ENCODE measurements around the gene REEP1. TPM values are rescaled to one million over a fixed set of nuclear protein-coding genes. Genes with fewer than 3 reads are reported as not detected.

Gene REEP1
- total RNA-seq, 2 donors from 2014 or later = 4.0 to 5.4 TPM

- Histone ChIP-seq H3K27me3 (no peaks in the 10 kb centered on the region), H3K9me3 (no peaks in the 10 kb centered on the region), H3K4me3 (no peak overlapping the region), H3K4me1 (peaks cover 1% of the 10 kb centered on the region), H3K36me3 (replicated peaks in 1 of 2; ENCODE audit: insufficient read depth in 1 of 2, low read depth in 2 of 2) (no peaks in the 10 kb centered on the region), H3K27ac (no peak overlapping the region)
- DNase-seq = no peak
- TF ChIP-seq CTCF (IDR thresholded peaks at IDR 0.05) (no peak), POLR2A (IDR thresholded peaks at IDR 0.05) (no peak)
- no peak for ATAC-seq
- intact Hi-C loops (cut with DNase I) = no loop called here
- WGBS, 2 donors = 90 to 92% methylated on average over 7 of the region's 7 CpGs
Observed at GRCh38 chr2:86307431-86307830, 30.0 kb downstream of the REEP1 start.

- Histone ChIP-seq H3K27ac (no peak overlapping the region), H3K4me3 (no peak overlapping the region), H3K4me1 (peaks cover 8% of the 10 kb centered on the region), H3K36me3 (replicated peaks in 1 of 2; ENCODE audit: insufficient read depth in 1 of 2, low read depth in 2 of 2) (no peaks in the 10 kb centered on the region), H3K27me3 (no peaks in the 10 kb centered on the region), H3K9me3 (no peaks in the 10 kb centered on the region)
- WGBS, 2 donors = 87 to 94% methylated on average over 5 of the region's 5 CpGs
- no peak for DNase-seq
- TF ChIP-seq POLR2A (IDR thresholded peaks at IDR 0.05) (no peak), CTCF (IDR thresholded peaks at IDR 0.05) (no peak)
- intact Hi-C loops (cut with DNase I) = no loop called here
- ATAC-seq = no peak
Observed at GRCh38 chr2:86305915-86306254, 31.5 kb downstream of the REEP1 start.

- no peak for TF ChIP-seq POLR2A (IDR thresholded peaks at IDR 0.05)
- TF ChIP-seq CTCF (IDR thresholded peaks at IDR 0.05) = no peak
- H3K4me3 ChIP-seq = no peak overlapping the region
- H3K4me1 ChIP-seq = peaks cover 8% of the 10 kb centered on the region
- intact Hi-C loops (cut with DNase I) = no loop called here
- ATAC-seq (no peak), DNase-seq (no peak)
- H3K9me3 ChIP-seq = no peaks in the 10 kb centered on the region
- H3K27me3 ChIP-seq = no peaks in the 10 kb centered on the region
- H3K27ac ChIP-seq = no peak overlapping the region
- no peaks in the 10 kb centered on the region for H3K36me3 ChIP-seq (replicated peaks in 1 of 2; ENCODE audit: insufficient read depth in 1 of 2, low read depth in 2 of 2)
- 90 to 95% methylated on average over 5 of the region's 5 CpGs for WGBS, 2 donors
Observed at GRCh38 chr2:86305195-86305914, 32.1 kb downstream of the REEP1 start.

- Histone ChIP-seq H3K4me1 (peaks cover 8% of the 10 kb centered on the region), H3K9me3 (no peaks in the 10 kb centered on the region), H3K4me3 (no peak overlapping the region), H3K36me3 (replicated peaks in 1 of 2; ENCODE audit: insufficient read depth in 1 of 2, low read depth in 2 of 2) (no peaks in the 10 kb centered on the region), H3K27me3 (no peaks in the 10 kb centered on the region), H3K27ac (no peak overlapping the region)
- intact Hi-C loops (cut with DNase I) = no loop called here
- ATAC-seq (no peak), DNase-seq (no peak)
- TF ChIP-seq POLR2A (IDR thresholded peaks at IDR 0.05) (no peak), CTCF (IDR thresholded peaks at IDR 0.05) (no peak)
- 88 to 96% methylated on average over 3 of the region's 3 CpGs for WGBS, 2 donors
Observed at GRCh38 chr2:86304416-86304815, 33.0 kb downstream of the REEP1 start.

- H3K36me3 ChIP-seq (replicated peaks in 1 of 2; ENCODE audit: insufficient read depth in 1 of 2, low read depth in 2 of 2) = no peaks in the 10 kb centered on the region
- no peak overlapping the region for H3K27ac ChIP-seq
- no peak overlapping the region for H3K4me3 ChIP-seq
- no peaks in the 10 kb centered on the region for H3K9me3 ChIP-seq
- no peak for DNase-seq
- 94 to 95% methylated on average over 1 of the region's 1 CpG for WGBS, 2 donors
- no peak for ATAC-seq
- peaks cover 8% of the 10 kb centered on the region for H3K4me1 ChIP-seq
- H3K27me3 ChIP-seq = no peaks in the 10 kb centered on the region
- TF ChIP-seq POLR2A (IDR thresholded peaks at IDR 0.05) (no peak), CTCF (IDR thresholded peaks at IDR 0.05) (no peak)
- intact Hi-C loops (cut with DNase I) = no loop called here
Observed at GRCh38 chr2:86302320-86302719, 35.1 kb downstream of the REEP1 start.
